Activated T-cell treated with anti-CD3 and anti-CD28 coated beads, Interleukin-2, amount 50 U/mL, for 1 hour (primary cell): ENCODE data around the gene PEA15.

ENCODE experiments used
- DNase-seq: peaks from one replicate; pipeline ENCODE4 v3.0.0-alpha.2; 2020

Gene PEA15

GRCh38 chr1:160209321-160210046 is 4.3 kb downstream of the PEA15 start:
- DNase-seq, result no peak

GRCh38 chr1:160210561-160210960 is 5.4 kb downstream of the PEA15 start:
- no peak for DNase-seq

DNA sequence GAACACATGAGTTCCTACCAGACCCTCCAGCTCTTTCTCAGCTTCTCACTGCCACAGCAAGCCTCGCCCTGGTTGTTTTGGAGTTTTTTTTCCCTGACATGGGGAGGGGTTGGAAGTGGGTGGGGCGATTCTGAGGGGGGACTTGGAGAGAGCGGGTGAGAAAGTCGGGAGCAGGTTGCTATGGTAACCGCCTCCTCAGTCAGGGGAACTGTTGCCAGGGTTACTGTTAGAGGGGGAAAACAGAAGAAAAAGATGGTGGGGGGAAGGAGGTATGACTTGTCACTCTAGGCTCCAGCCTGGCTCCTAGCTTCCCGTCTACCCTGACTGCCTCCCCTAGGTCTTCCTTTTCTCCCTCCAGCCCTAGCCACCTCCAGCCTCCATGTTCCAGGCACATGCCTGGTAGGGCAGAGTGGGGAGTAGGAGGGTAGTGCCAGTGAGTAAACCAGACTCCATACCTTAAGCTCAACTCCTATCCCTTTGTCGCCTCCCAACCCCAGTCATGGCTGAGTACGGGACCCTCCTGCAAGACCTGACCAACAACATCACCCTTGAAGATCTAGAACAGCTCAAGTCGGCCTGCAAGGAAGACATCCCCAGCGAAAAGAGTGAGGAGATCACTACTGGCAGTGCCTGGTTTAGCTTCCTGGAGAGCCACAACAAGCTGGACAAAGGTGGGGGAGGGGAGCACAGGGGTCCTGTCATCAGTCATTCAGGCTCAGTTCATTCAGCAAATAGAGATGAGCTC is 6.0 kb downstream of the PEA15 start:
- no peak for DNase-seq

GRCh38 chr1:160214481-160215140 is 9.4 kb downstream of the PEA15 start:
- DNase-seq, result no peak

- DNase-seq, result no peak
Observed at GRCh38 chr1:160216301-160216700, 11.1 kb downstream of the PEA15 start.

- no peak for DNase-seq
Observed at GRCh38 chr1:160217481-160218051, 12.4 kb downstream of the PEA15 start.

DNA sequence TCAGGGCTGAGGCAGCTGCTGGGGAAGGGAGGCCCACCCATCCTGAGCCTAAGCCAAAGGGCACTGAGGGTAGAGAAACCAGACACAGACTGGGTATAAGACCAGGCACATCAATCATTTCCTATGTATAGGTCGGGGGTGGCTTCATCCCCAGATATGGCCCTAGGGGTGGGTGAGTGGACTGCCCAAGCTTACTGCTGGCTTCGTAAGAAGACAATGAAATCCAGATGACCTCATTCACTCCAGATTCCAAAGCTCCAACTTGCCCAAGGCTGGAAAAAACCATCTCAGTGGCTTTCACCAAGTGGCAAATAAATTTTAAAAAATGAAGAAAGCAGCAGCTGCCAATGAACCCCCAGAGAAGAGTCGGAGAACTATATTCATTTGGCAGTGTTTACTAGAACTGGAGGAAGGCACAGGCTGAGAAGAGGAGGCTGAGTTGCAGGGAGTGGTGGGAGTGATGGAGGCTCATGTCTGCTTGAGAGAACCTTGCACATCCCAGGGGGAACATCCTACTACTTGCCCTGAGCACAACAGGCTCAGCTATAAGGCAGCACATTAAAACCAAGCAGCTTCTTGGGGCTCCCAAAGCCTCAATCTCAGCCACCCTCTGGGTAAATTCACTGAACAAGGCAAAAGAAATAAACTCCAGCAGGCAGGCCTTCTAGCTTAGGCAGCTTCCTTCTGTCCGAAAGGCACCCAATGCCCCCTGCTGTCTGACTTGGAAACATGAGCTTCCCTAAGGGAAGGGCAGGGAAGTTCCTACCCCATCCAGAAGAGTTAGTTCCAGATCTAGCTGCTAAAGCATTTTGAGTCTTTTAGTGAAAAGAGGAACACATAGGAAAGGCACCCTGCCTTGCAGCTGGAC is 14.1 kb downstream of the PEA15 start:
- DNase-seq, result no peak

DNA sequence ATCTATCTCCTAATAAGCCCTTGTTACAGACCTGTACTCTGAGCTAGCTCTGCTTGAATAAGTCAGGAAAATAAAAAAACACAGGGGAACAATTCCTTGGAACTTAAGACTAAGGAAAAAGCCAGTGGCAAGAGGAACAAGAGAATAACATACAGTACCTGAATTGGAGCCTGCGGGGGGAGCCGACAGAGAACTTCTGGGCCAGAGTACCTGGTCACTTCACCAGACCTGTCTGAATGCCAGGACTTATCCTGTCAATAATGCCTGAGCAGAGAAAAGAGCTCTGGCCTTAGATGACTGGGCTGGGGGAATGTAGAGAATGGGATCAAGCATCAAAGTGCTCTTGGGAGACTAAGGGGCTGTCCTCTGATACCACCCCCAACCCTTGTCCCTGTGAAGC is 15.1 kb downstream of the PEA15 start:
- DNase-seq, result no peak

DNA sequence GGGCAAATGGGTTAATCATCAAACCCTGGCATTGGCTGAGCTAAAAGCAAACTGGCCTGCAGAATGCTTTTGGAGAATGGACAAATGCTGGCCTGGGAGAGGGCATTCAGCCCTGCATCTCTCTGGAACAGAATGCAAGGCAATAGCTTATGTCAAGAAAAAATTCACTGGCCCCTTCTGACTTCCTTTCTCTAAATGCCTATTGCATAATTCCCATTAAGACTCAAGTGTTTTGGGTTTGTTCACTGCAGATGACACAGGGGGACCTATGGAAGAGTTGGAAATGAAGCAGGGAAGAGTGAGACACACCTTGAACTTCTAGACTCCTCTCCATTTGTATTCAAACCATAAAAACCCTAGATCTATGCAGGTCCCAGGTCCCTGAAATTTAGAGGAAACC is 15.9 kb downstream of the PEA15 start:
- DNase-seq, result no peak

- DNase-seq, result no peak
Observed at GRCh38 chr1:160222546-160222945, 17.4 kb downstream of the PEA15 start.

DNA sequence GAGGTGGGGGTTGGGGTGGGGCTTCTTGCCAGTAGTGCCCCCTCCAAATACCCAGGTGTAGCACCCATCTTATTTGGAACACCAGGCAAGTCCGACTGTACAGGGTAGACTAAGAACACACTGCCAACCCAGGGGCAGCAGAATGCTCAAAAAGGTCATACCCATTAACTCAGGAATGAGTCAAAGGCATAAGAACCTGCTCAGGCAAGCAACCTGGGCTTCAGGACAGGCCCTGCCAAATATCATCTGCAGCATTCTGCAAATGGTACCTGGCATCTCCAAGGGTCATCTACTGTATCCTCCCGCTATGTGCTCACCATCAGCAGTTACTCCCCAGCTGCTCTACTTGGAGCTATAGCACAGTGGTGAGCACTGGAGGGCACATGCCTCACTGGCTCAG is 19.4 kb downstream of the PEA15 start:
- no peak for DNase-seq

- DNase-seq, result no peak
Observed at GRCh38 chr1:160225345-160225744, 20.2 kb downstream of the PEA15 start.

DNA sequence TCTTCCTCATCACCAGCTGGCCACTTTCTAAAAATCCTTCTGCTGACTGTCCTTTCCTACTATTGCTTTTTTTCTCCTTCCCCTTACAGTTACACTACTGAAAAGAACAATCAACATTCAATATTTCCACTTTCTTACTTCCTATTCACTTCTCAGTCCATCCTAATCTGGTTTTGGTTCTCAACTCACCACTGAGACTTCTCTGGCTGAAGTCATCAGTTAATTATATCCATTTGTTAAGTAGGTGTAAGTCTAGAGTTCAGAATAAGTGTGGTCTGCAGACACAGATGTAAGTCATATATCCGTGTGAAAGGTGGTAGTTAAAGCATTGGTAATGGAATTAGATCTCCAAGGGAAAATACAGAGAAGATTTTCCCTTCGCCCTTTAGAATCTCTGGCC is 21.4 kb downstream of the PEA15 start:
- no peak for DNase-seq

DNA sequence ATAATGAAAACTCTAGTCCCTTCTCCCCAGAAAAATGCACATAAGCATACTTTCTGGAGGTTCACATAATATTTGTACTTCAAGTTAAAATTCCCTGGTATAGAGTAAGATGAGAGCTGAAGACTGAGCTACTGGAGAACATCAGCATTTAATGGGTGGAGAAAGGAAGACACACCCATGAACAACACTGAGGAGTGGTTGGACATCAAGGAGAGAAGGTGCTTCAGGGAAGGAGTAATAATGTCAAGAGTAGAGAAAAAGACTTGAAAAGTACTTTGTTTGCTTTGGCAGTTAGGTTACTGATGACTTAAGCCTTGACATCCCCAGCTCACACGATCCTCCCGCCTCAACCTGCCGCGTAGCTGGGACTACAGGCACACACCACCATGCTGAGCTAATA is 21.9 kb downstream of the PEA15 start:
- no peak for DNase-seq

DNA sequence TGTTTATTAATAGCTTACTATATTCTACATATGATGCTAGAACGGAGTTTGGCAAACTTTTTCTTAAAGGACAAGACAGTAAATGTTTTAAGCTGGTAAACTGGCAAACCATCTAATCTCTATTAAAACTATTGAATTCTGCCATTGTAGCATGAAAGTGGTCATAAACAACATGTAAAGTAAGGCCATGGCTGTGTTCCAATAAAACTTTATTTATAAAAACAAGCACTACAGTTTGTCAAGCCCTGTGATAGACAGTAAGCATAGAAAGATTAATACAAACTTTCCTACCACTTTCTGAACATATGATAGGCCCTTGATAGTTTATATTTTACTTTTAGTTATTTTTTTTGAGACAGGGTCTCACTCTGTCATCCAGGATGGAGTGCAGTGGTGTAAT is 22.4 kb downstream of the PEA15 start:
- no peak for DNase-seq

DNA sequence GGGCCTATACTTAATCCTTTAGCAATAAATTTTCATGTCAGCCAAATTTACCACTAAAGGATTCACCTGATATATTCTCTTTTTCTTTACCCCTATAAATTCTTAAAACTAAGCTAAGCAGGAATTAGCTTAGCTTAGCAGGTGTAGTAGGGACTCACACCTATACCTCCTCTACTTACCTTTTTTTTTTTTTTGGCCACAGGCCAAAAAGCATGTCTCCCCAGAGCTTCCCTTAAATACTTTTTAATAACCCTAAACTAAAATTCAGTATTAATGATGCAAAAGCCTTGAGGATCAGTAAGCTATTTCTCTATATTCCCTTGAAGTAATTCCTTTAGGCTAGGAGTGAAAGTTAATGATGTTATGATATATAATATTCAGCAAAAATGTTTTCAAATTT is 23.2 kb downstream of the PEA15 start:
- no peak for DNase-seq

- DNase-seq, result no peak
Observed at GRCh38 chr1:160232911-160233310, 27.7 kb downstream of the PEA15 start.

DNA sequence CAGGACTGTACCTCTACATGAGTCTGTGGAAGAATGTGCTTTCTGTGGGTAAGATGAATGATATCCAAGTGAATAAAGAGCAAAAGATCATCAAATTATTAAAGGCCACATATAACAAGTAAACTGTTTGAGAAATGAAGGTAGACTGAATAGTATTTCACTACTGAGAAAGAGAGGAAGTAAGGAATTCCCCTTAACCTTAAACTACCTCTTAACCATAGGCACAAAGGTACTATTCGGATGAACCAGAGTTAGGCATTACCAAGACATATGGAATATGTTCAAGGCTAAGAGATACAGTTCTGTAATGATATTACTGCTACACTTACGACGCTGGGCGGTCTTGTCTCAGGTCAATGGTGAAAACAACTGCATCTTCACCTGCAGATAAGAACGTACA is 31.6 kb downstream of the PEA15 start:
- no peak for DNase-seq

- DNase-seq, result no peak
Observed at GRCh38 chr1:160237558-160237957, 32.4 kb downstream of the PEA15 start.

GRCh38 chr1:160238408-160238807 is 33.2 kb downstream of the PEA15 start:
- no peak for DNase-seq

DNA sequence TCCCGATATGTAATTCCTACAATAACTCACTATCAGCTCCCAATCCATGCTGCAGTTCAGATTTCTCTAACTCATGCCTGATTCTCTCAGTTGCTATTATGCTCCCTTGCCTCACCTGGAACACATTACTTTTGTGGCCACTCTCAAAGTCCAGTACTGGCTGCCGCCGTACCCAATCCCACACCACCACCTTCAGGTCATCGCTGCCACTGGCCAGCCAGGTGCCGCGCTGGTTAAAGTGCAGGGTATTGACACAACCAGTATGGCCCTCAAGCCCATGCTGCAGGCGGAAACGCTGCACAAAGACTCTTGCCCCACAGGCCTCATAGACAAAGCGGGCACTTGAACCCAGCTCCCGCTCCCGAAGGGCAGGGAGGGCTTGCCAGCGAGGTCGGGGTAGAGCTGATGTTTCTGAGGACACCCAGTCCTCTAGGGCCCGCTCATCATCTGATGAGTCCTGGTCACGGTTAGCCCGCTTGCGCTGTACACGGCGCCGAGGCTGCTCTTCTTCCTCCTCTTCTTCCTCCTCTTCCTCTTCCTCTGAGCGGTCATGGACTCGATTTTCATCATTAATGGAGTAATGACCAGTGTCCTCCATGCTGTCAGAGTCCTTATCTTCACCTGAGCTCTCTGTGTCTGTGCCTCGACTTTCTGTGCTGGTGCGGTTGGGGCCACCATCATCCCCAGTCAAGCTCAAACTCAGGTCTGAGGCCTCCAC is 34.6 kb downstream of the PEA15 start:
- no peak for DNase-seq

- DNase-seq, result no peak
Observed at GRCh38 chr1:160243767-160244166, 38.6 kb downstream of the PEA15 start.
